Measurements from ENCODE around the gene ZNF217. TPM values are rescaled to one million over a fixed set of nuclear protein-coding genes. Genes with fewer than 3 reads are reported as not detected.
"Not testable (repeated sequence)": the region's sequence is repeated elsewhere in the genome, so short reads cannot be mapped to it uniquely, and the experiment has no call there.

ZNF217 gene
- total RNA-seq, 1 experiment from 2014 or later = 45.6 TPM

DNA sequence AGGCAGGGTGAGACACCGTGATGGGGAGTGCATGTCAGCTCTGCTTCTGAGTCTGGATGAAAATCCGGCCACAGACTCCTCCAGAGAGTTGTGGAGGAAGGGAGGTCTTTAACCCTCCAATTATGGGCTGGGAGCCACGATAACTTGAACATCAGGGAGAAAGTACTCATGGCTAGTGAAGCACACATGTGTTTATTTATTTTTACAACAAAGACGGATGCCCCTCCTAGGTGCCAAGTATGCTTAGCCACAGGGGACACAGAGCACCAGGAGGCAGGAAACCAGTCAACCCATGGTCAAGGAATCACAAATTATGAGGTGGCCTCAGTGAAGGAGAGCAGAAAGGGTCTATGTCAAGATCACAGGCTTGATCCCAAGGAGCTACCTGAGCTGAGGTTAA, 54.1 kb downstream of the ZNF217 start:
- H3K79me2 ChIP-seq (ENCODE audit: low read length) = no peaks in the 10 kb centered on the region
- no peaks in the 10 kb centered on the region for H3K9me2 ChIP-seq (replicated peaks; ENCODE audit: low read length)
- no peaks in the 10 kb centered on the region for H3K9me3 ChIP-seq (ENCODE audit: low read length)
- DNase-seq = no peak
- H3K4me2 ChIP-seq (ENCODE audit: low read length) = no peak overlapping the region
- H3K9ac ChIP-seq (ENCODE audit: low read length) = no peak overlapping the region
- intact Hi-C loops (cut with micrococcal nuclease) = no loop called here
- no peak overlapping the region for H2AFZ ChIP-seq (ENCODE audit: low read length)
- no peaks in the 10 kb centered on the region for H3K27me3 ChIP-seq (ENCODE audit: low read length)
- no peak overlapping the region for H3K4me3 ChIP-seq (ENCODE audit: low read length)
- BruUV-seq (replicated peaks) = no TSS peak
- no peaks in the 10 kb centered on the region for H3K4me1 ChIP-seq (ENCODE audit: insufficient read depth, low read length)
- TF ChIP-seq CTCF (conservative IDR thresholded peaks at IDR 0.05; ENCODE audit: low read depth, low read length) (no peak), EZH2phosphoT487 (IDR thresholded peaks at IDR 0.05; ENCODE audit: borderline replicate concordance, low read length) (no peak), EZH2 (IDR thresholded peaks at IDR 0.05; ENCODE audit: low read length, unreplicated experiment) (no peak)
- no peaks in the 10 kb centered on the region for H4K20me1 ChIP-seq (ENCODE audit: low read length)
- no peaks in the 10 kb centered on the region for H3K36me3 ChIP-seq (ENCODE audit: low read depth, low read length)
- no peaks in the 10 kb centered on the region for H3F3A ChIP-seq (ENCODE audit: low read length, unreplicated experiment)
- POLR2A ChIA-PET (ENCODE audit: unreplicated experiment) = no interaction called here
- no peak overlapping the region for H3K27ac ChIP-seq (ENCODE audit: low read length)
- CTCF ChIA-PET = interaction anchor here (0.6 kb wide), 1 partner anchor 28 kb away, joined by 5 read pairs; no protein-coding TSS in a partner anchor
- no peak for ATAC-seq

- H3K27me3 ChIP-seq (ENCODE audit: low read length); H3K4me1 ChIP-seq (ENCODE audit: insufficient read depth, low read length); H3K9me2 ChIP-seq (replicated peaks; ENCODE audit: low read length); DNase-seq; ATAC-seq; POLR2A ChIA-PET (ENCODE audit: unreplicated experiment); CTCF ChIA-PET; H3K36me3 ChIP-seq (ENCODE audit: low read depth, low read length); H3K4me2 ChIP-seq (ENCODE audit: low read length); BruUV-seq (replicated peaks); H3K9ac ChIP-seq (ENCODE audit: low read length); H2AFZ ChIP-seq (ENCODE audit: low read length); intact Hi-C loops (cut with micrococcal nuclease); H3K79me2 ChIP-seq (ENCODE audit: low read length); H3K27ac ChIP-seq (ENCODE audit: low read length); H3K9me3 ChIP-seq (ENCODE audit: low read length); H4K20me1 ChIP-seq (ENCODE audit: low read length); H3F3A ChIP-seq (ENCODE audit: low read length, unreplicated experiment); H3K4me3 ChIP-seq (ENCODE audit: low read length): not testable (repeated sequence)
Observed at GRCh38 chr20:53536382-53536781, 57.3 kb downstream of the ZNF217 start.

DNA sequence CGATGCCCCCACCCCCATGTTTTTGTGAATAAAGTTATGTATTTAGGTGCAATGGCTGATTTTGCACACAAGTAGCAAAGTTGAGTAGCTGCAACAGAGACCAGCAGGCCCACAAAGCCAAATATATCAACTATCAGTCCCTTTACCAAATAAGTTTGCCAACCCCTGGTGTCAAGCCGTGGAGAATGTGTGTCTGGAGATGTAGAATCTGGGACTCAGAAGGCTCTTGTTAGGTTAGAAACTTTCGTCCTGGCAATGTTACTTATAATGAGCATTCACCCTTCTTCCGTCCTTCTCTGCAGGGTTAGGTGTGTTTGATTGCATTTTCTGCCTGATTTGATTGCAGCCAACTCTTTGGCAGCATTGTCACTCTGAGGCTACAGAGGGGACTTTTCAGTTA, 57.8 kb downstream of the ZNF217 start:
- ChIA-PET CTCF (no interaction called here), POLR2A (ENCODE audit: unreplicated experiment) (no interaction called here)
- Histone ChIP-seq H3K4me1 (ENCODE audit: insufficient read depth, low read length) (no peaks in the 10 kb centered on the region), H4K20me1 (ENCODE audit: low read length) (no peaks in the 10 kb centered on the region), H3K9me2 (replicated peaks; ENCODE audit: low read length) (no peaks in the 10 kb centered on the region), H3K4me2 (ENCODE audit: low read length) (no peak overlapping the region), H3K27ac (ENCODE audit: low read length) (no peak overlapping the region), H3F3A (ENCODE audit: low read length, unreplicated experiment) (no peaks in the 10 kb centered on the region), H3K36me3 (ENCODE audit: low read depth, low read length) (no peaks in the 10 kb centered on the region), H3K9ac (ENCODE audit: low read length) (no peak overlapping the region), H3K4me3 (ENCODE audit: low read length) (no peak overlapping the region), H3K79me2 (ENCODE audit: low read length) (no peaks in the 10 kb centered on the region), H3K9me3 (ENCODE audit: low read length) (no peaks in the 10 kb centered on the region), H2AFZ (ENCODE audit: low read length) (no peak overlapping the region), H3K27me3 (ENCODE audit: low read length) (no peaks in the 10 kb centered on the region)
- no TSS peak for BruUV-seq (replicated peaks)
- no peak for TF ChIP-seq CTCF (conservative IDR thresholded peaks at IDR 0.05; ENCODE audit: low read depth, low read length)
- DNase-seq (no peak), ATAC-seq (no peak)
- intact Hi-C loops (cut with micrococcal nuclease) = no loop called here

Measured in PC-3 (cell line).